ENCODE data around the gene TLR9. TPM values are rescaled to one million over a fixed set of nuclear protein-coding genes. Genes with fewer than 3 reads are reported as not detected.

TLR9 gene
- total and polyA plus RNA-seq, 9 of the 15 experiments (the other 6 are each of a cell fraction or from before 2014, with no cell fraction given): not detected

- TF ChIP-seq ZNF274 (IDR thresholded peaks at IDR 0.05; ENCODE audit: borderline replicate concordance, low read depth, low read length) (no peak), E2F8 (IDR thresholded peaks at IDR 0.05; ENCODE audit: low read depth, partially characterized antibody) (no peak), CBFB (CRISPR knock-in tag; IDR thresholded peaks at IDR 0.05) (no peak), BCOR (IDR thresholded peaks at IDR 0.05) (no peak; the same call in 1 of the 2 replicates), ZNF263 (CRISPR knock-in tag; IDR thresholded peaks at IDR 0.05; ENCODE audit: borderline replicate concordance) (no peak; the same call in 1 of the 2 replicates), CBX1 (IDR thresholded peaks at IDR 0.05; ENCODE audit: low read depth) (no peak), FOXM1 (IDR thresholded peaks at IDR 0.05; ENCODE audit: low read depth) (no peak), FOXM1 (CRISPR knock-in tag; IDR thresholded peaks at IDR 0.05; ENCODE audit: low read depth) (no peak), CREB3 (tag; conservative IDR thresholded peaks at IDR 0.05; ENCODE audit: low read depth) (no peak), ZNF707 (CRISPR knock-in tag; conservative IDR thresholded peaks at IDR 0.05) (no peak), MEF2D (tag; conservative IDR thresholded peaks at IDR 0.05; ENCODE audit: low read depth) (no peak), RAD51 (IDR thresholded peaks at IDR 0.05; ENCODE audit: borderline replicate concordance, low read depth) (peak; percentile 64), RAD21 (CRISPR knock-in tag; conservative IDR thresholded peaks at IDR 0.05 in 1 of 2, IDR thresholded peaks at IDR 0.05 in 1 of 2) (peak in 1 of 2 experiments; percentile 27; a peak in 2 of 4 replicates), ZNF134 (CRISPR knock-in tag; conservative IDR thresholded peaks at IDR 0.05) (no peak), NFXL1 (CRISPR knock-in tag; IDR thresholded peaks at IDR 0.05) (no peak), POLR2B (IDR thresholded peaks at IDR 0.05; ENCODE audit: low read depth, partially characterized antibody) (peak; percentile 70), POLR2A (conservative IDR thresholded peaks at IDR 0.05) (peak; percentile 41; the same call in 1 of the 2 replicates)
These were observed 14.8 kb upstream of the TLR9 start (continued) for GRCh38 chr3:52240059-52240885.

All from K562 (cell line).